NCI-H2029 (cell line): ENCODE data around the gene RPTOR.
"Not testable (repeated sequence)": the region's sequence is repeated elsewhere in the genome, so short reads cannot be mapped to it uniquely, and the experiment has no call there.

ENCODE experiments used
- DNase-seq: peaks from one replicate; lab custom pipeline; 2025; lab: John Stamatoyannopoulos, UW

RPTOR gene

GRCh38 chr17:80694992-80695912 is 150.6 kb downstream of the RPTOR start:
- no peak for DNase-seq

- DNase-seq = no peak
Observed at GRCh38 chr17:80695979-80696378, 151.3 kb downstream of the RPTOR start.

- no peak for DNase-seq
Observed at GRCh38 chr17:80696456-80696855, 151.8 kb downstream of the RPTOR start.

- no peak for DNase-seq
Observed at GRCh38 chr17:80696964-80697363, 152.3 kb downstream of the RPTOR start.

- no peak for DNase-seq
Observed at GRCh38 chr17:80698297-80698696, 153.7 kb downstream of the RPTOR start.

- not testable (repeated sequence) for DNase-seq
Observed at GRCh38 chr17:80699205-80699604, 154.6 kb downstream of the RPTOR start.

- DNase-seq = no peak
Observed at GRCh38 chr17:80701730-80702129, 157.1 kb downstream of the RPTOR start.

GRCh38 chr17:80702315-80703141 is 157.9 kb downstream of the RPTOR start:
- no peak for DNase-seq

- DNase-seq = no peak
Observed at GRCh38 chr17:80703142-80703478, 158.5 kb downstream of the RPTOR start.

GRCh38 chr17:80704381-80704819 is 159.8 kb downstream of the RPTOR start:
- DNase-seq = no peak

- DNase-seq = no peak
Observed at GRCh38 chr17:80704894-80705293, 160.3 kb downstream of the RPTOR start.

GRCh38 chr17:80705988-80706387 is 161.3 kb downstream of the RPTOR start:
- no peak for DNase-seq

GRCh38 chr17:80706463-80706867 is 161.8 kb downstream of the RPTOR start:
- DNase-seq = no peak

- DNase-seq = no peak
Observed at GRCh38 chr17:80708480-80708879, 163.8 kb downstream of the RPTOR start.

GRCh38 chr17:80709090-80709695 is 164.6 kb downstream of the RPTOR start:
- DNase-seq = no peak

- DNase-seq = no peak
Observed at GRCh38 chr17:80710714-80711302, 166.2 kb downstream of the RPTOR start.

- no peak for DNase-seq
Observed at GRCh38 chr17:80712089-80712488, 167.5 kb downstream of the RPTOR start.

GRCh38 chr17:80712606-80713005 is 168.0 kb downstream of the RPTOR start:
- no peak for DNase-seq

GRCh38 chr17:80716986-80717719 is 172.5 kb downstream of the RPTOR start:
- no peak for DNase-seq

- DNase-seq = no peak
Observed at GRCh38 chr17:80717720-80718083, 173.1 kb downstream of the RPTOR start.

GRCh38 chr17:80718428-80718827 is 173.8 kb downstream of the RPTOR start:
- DNase-seq = no peak

- DNase-seq = no peak
Observed at GRCh38 chr17:80719449-80719848, 174.8 kb downstream of the RPTOR start.
